SK-N-SH treated with all-trans-retinoic acid at 6 μM for 48 hours (cell line): Measurements from ENCODE around the gene YTHDC1.

ENCODE experiments used
- BACH2 ChIP-seq: fragments of 250-450 bp; sonication (Bioruptor Pico); IDR thresholded peaks from 2 replicates; pipeline ENCODE4 v1.9.0; 2021; ENCODE audit warnings: mild to moderate bottlenecking, borderline replicate concordance
- CREB5 ChIP-seq: fragments of 250-450 bp; sonication (Bioruptor Pico); IDR thresholded peaks from 2 replicates; pipeline ENCODE4 v1.5.1; 2020; ENCODE audit warnings: low read depth, mild to moderate bottlenecking, moderate library complexity
- CSDC2 ChIP-seq: fragments of 250-450 bp; sonication (Bioruptor Pico); IDR thresholded peaks from 2 replicates; pipeline ENCODE4 v1.5.0; 2020; ENCODE audit warnings: mild to moderate bottlenecking, moderate library complexity
- ISL1 ChIP-seq: fragments of 250-450 bp; sonication (Bioruptor Pico); IDR thresholded peaks from 2 replicates; pipeline ENCODE4 v2.1.2; 2022; ENCODE audit warnings: mild to moderate bottlenecking, moderate library complexity
- OSR1 ChIP-seq: fragments of 250-450 bp; sonication (Bioruptor Pico); IDR thresholded peaks from 2 replicates; pipeline ENCODE4 v1.8.0; 2022; ENCODE audit warnings: moderate library complexity, mild to moderate bottlenecking, inconsistent platforms
- PATZ1 ChIP-seq: fragments of 250-450 bp; sonication (Bioruptor Pico); IDR thresholded peaks from 2 replicates; pipeline ENCODE4 v1.8.0; 2020; ENCODE audit warnings: mild to moderate bottlenecking, moderate library complexity, borderline replicate concordance
- RARB ChIP-seq: fragments of 250-450 bp; sonication (Bioruptor Pico); IDR thresholded peaks from 2 replicates; pipeline ENCODE4 v1.8.0; 2021; ENCODE audit warnings: mild to moderate bottlenecking, moderate library complexity
- TCF4 ChIP-seq: fragments of 250-450 bp; sonication (Bioruptor Pico); IDR thresholded peaks from 2 replicates; pipeline ENCODE4 v1.8.0; 2021; ENCODE audit warnings: mild to moderate bottlenecking, moderate library complexity, borderline replicate concordance
- ZFP3 ChIP-seq: fragments of 250-450 bp; sonication (Bioruptor Pico); IDR thresholded peaks from 2 replicates; pipeline ENCODE4 v1.5.0; 2020; ENCODE audit warnings: mild to moderate bottlenecking, moderate library complexity
- ZFP30 ChIP-seq: fragments of 450-650 bp; formaldehyde crosslinking; IDR thresholded peaks from 2 replicates; pipeline ENCODE4 v1.5.0; 2022; ENCODE audit warnings: mild to moderate bottlenecking, moderate library complexity
- ZNF565 ChIP-seq: fragments of 450-650 bp; formaldehyde crosslinking; conservative IDR thresholded peaks from 2 replicates; pipeline ENCODE4 v1.5.0; 2020; ENCODE audit warnings: low read depth, mild to moderate bottlenecking, moderate library complexity

GRCh38 chr4:68358988-68359387 lies 9.1 kb upstream of the YTHDC1 start:
- TF ChIP-seq ZFP3 (no peak), OSR1 (CRISPR knock-in tag) (no peak), ZFP30 (CRISPR knock-in tag) (no peak), PATZ1 (CRISPR knock-in tag) (no peak), RARB (CRISPR knock-in tag) (no peak), CSDC2 (CRISPR knock-in tag) (no peak), CREB5 (no peak), BACH2 (no peak), ISL1 (CRISPR knock-in tag) (no peak), TCF4 (CRISPR knock-in tag) (no peak), ZNF565 (CRISPR knock-in tag) (no peak)
